Muscle of leg (tissue), 11 donors: ENCODE results near the gene MRI1. TPM values are rescaled to one million over a fixed set of nuclear protein-coding genes. Genes with fewer than 3 reads are reported as not detected.

ENCODE experiments used
- DNase-seq: peaks from one replicate; pipeline ENCODE4 v3.0.0; 2013
- H3K27ac ChIP-seq: one replicate; pipeline ENCODE4 v1.5.1; 2013; ENCODE audit warnings: mild to moderate bottlenecking, low read length, control low read depth
- H3K27me3 ChIP-seq: one replicate; pipeline ENCODE4 v1.6.1; 2013; ENCODE audit warnings: low read length; ENCODE audit not compliant: control insufficient read depth, insufficient read depth
- H3K36me3 ChIP-seq: one replicate; pipeline ENCODE4 v1.6.1; 2013; ENCODE audit warnings: low read length; ENCODE audit not compliant: control insufficient read depth, insufficient read depth
- H3K4me1 ChIP-seq: one replicate; pipeline ENCODE4 v1.6.1; 2013; ENCODE audit warnings: low read length; ENCODE audit not compliant: control insufficient read depth, insufficient read depth
- H3K4me3 ChIP-seq: one replicate; pipeline ENCODE4 v1.5.1; 2013; ENCODE audit warnings: low read length, control low read depth
- H3K9me3 ChIP-seq: replicated peaks from 2 replicates; pipeline ENCODE4 v1.6.1; 2013; ENCODE audit warnings: low read depth, low read length; ENCODE audit not compliant: control insufficient read depth
- WGBS: methylation state at CpG from one replicate; pipeline ENCODE4 v1.1.5; 2013; ENCODE audit warnings: missing lambda C conversion rate; ENCODE audit not compliant: insufficient coverage; 5-methylcytosine and 5-hydroxymethylcytosine counted together
- polyA plus RNA-seq, 8 donors: library from polyadenylated mRNA; unstranded; fragments of 120-200 nt; gene quantifications; one replicate each; pipeline versions ENCODE4 v1.2.1 to v1.2.3, GENCODE V29; 2013; ENCODE audit warnings: inconsistent platforms in 1 of 8, low replicate concordance in 1 of 8; ENCODE audit not compliant: insufficient read length in 8 of 8, insufficient read depth in 1 of 8
- total RNA-seq: library from RNA; stranded (reverse); fragments of 120-200 nt; gene quantifications from one replicate; pipeline ENCODE4 v1.2.4, GENCODE V29; 2013

MRI1 gene
- total and polyA plus RNA-seq, 9 donors = 15.6 to 27.9 (median 20.4) TPM

GRCh38 chr19:13819238-13819637, 54.9 kb downstream of the MRI1 start:
- H3K4me1 ChIP-seq = peaks cover 5% of the 10 kb centered on the region
- 100% methylated on average over 3 of the region's 11 CpGs for WGBS
- H3K27me3 ChIP-seq = no peaks in the 10 kb centered on the region
- H3K27ac ChIP-seq = no peak overlapping the region
- no peaks in the 10 kb centered on the region for H3K9me3 ChIP-seq
- H3K36me3 ChIP-seq = peaks cover 35% of the 10 kb centered on the region
- no peak for DNase-seq
- no peak overlapping the region for H3K4me3 ChIP-seq

GRCh38 chr19:13821292-13821691, 57.0 kb downstream of the MRI1 start:
- H3K9me3 ChIP-seq = no peaks in the 10 kb centered on the region
- peaks cover 43% of the 10 kb centered on the region for H3K36me3 ChIP-seq
- 100% methylated on average over 1 of the region's 2 CpGs for WGBS
- no peak overlapping the region for H3K4me3 ChIP-seq
- H3K27ac ChIP-seq = no peak overlapping the region
- DNase-seq = no peak
- H3K4me1 ChIP-seq = peaks cover 5% of the 10 kb centered on the region
- H3K27me3 ChIP-seq = no peaks in the 10 kb centered on the region

GRCh38 chr19:13823256-13823655, 58.9 kb downstream of the MRI1 start:
- no peak overlapping the region for H3K4me3 ChIP-seq
- H3K9me3 ChIP-seq = no peaks in the 10 kb centered on the region
- H3K27ac ChIP-seq = no peak overlapping the region
- no peaks in the 10 kb centered on the region for H3K27me3 ChIP-seq
- H3K4me1 ChIP-seq = peaks cover 5% of the 10 kb centered on the region
- no peak for DNase-seq
- H3K36me3 ChIP-seq = peaks cover 43% of the 10 kb centered on the region
- 80% methylated on average over 7 of the region's 8 CpGs for WGBS

Other genes starting within 250 kb of the MRI1 start
- gene C19orf53, start 9.9 kb downstream of the MRI1 start, total RNA-seq = 107 TPM
- 100 to 1,000 TPM; 108 to 139 (median 120) TPM for gene C19orf53, start 9.9 kb downstream of the MRI1 start, polyA plus RNA-seq
- 1.5 TPM for gene ZSWIM4, start 30.9 kb downstream of the MRI1 start, total RNA-seq
- 1 to 10 TPM; 3.1 to 6.1 (median 4.5) TPM for gene ZSWIM4, start 30.9 kb downstream of the MRI1 start, polyA plus RNA-seq
- 2.6 TPM for gene NANOS3, start 112.6 kb downstream of the MRI1 start, total RNA-seq
- gene NANOS3, start 112.6 kb downstream of the MRI1 start, polyA plus RNA-seq = 1 to 10 TPM in 7 of 8 donors, under 1 TPM in 1; 0.71 to 3.4 (median 1.4) TPM
- gene BRME1, start 141.6 kb downstream of the MRI1 start, total RNA-seq = 2.1 TPM
- 1 to 10 TPM; 2.4 to 6.1 (median 4.0) TPM for gene BRME1, start 141.6 kb downstream of the MRI1 start, polyA plus RNA-seq
- 8.7 TPM for gene CC2D1A, start 141.7 kb downstream of the MRI1 start, total RNA-seq
- 10 to 100 TPM; 12.0 to 18.6 (median 15.3) TPM for gene CC2D1A, start 141.7 kb downstream of the MRI1 start, polyA plus RNA-seq
- 0.09 TPM for gene PODNL1, start 173.9 kb downstream of the MRI1 start, total RNA-seq
- 1 to 10 TPM in 2 of 8 donors, under 1 TPM in 6; 0.63 to 1.4 (median 0.98) TPM for gene PODNL1, start 173.9 kb downstream of the MRI1 start, polyA plus RNA-seq
- 14.9 TPM for gene DCAF15, start 188.0 kb downstream of the MRI1 start, total RNA-seq
- 10 to 100 TPM; 18.6 to 26.1 (median 21.5) TPM for gene DCAF15, start 188.0 kb downstream of the MRI1 start, polyA plus RNA-seq
- 1.8 TPM for gene RFX1, start 241.8 kb downstream of the MRI1 start, total RNA-seq
- gene RFX1, start 241.8 kb downstream of the MRI1 start, polyA plus RNA-seq = 1 to 10 TPM; 6.2 to 9.5 (median 7.3) TPM